OCI-LY7 (cell line): Measurements from ENCODE around the gene PKIB. TPM values are rescaled to one million over a fixed set of nuclear protein-coding genes. Genes with fewer than 3 reads are reported as not detected.

Experiments used
- BruUV-seq: library from RNA; stranded (reverse); fragments of 400-500 nt; replicated peaks from 2 replicates; lab custom pipeline; 2021; lab: Mats Ljungman, UMichigan
- CTCF ChIA-PET: fragments of 300-600 bp; sonication (Branson Sonifier 250); formaldehyde crosslinking; loops from one replicate; lab custom pipeline; 2022; ENCODE audit warnings: antibody characterized with exemption; ENCODE audit not compliant: unreplicated experiment; lab: Charles Lee
- POLR2A ChIA-PET: fragments of 300-600 bp; sonication (Branson Sonifier 250); formaldehyde crosslinking; loops from one replicate; lab custom pipeline; 2022; ENCODE audit warnings: antibody characterized with exemption; lab: Charles Lee
- DNase-seq: peaks from one replicate; pipeline ENCODE4 v3.0.0-alpha.2; 2015; ENCODE audit warnings: low spot score
- H2AFZ ChIP-seq: fragments of 200-600 bp; sonication (generic), shearing (Covaris generic); 2 replicates; pipeline ENCODE4 v1.6.1; 2014; ENCODE audit warnings: mild to moderate bottlenecking, antibody characterized with exemption, low read length, moderate library complexity
- H3K27ac ChIP-seq: fragments of 200-600 bp; sonication (generic); 2 replicates; pipeline ENCODE4 v1.5.1; 2014; ENCODE audit warnings: mixed run types, low read depth, mild to moderate bottlenecking, moderate library complexity, low read length, inconsistent platforms; ENCODE audit not compliant: poor library complexity, severe bottlenecking
- H3K36me3 ChIP-seq: fragments of 200-600 bp; sonication (generic); 2 replicates; pipeline ENCODE4 v1.6.1; 2014; ENCODE audit warnings: mild to moderate bottlenecking, antibody characterized with exemption, low read length, moderate library complexity, mixed read lengths; ENCODE audit not compliant: insufficient read depth
- H3K4me1 ChIP-seq: fragments of 200-600 bp; sonication (generic); 2 replicates; pipeline ENCODE4 v1.5.1; 2014; ENCODE audit warnings: mild to moderate bottlenecking, low read length; ENCODE audit not compliant: insufficient read depth, poor library complexity, severe bottlenecking
- H3K4me2 ChIP-seq: fragments of 200-600 bp; sonication (generic); 2 replicates; pipeline ENCODE4 v1.6.1; 2014; ENCODE audit warnings: mild to moderate bottlenecking, low read length
- H3K4me3 ChIP-seq: fragments of 200-600 bp; sonication (generic); 2 replicates; pipeline ENCODE4 v1.5.1; 2014; ENCODE audit warnings: mild to moderate bottlenecking, low read depth, low read length; ENCODE audit not compliant: poor library complexity, severe bottlenecking
- H3K79me2 ChIP-seq: fragments of 200-600 bp; sonication (generic); 2 replicates; pipeline ENCODE4 v1.6.1; 2016; ENCODE audit warnings: low read depth, mild to moderate bottlenecking, low read length, moderate library complexity, mixed read lengths; ENCODE audit not compliant: insufficient read depth
- H3K9me2 ChIP-seq: fragments of 200-600 bp; sonication (generic); 2 replicates; pipeline ENCODE4 v1.6.1; 2016; ENCODE audit warnings: mild to moderate bottlenecking, low read length, mixed read lengths; ENCODE audit not compliant: insufficient read depth
- H3K9me3 ChIP-seq: fragments of 200-600 bp; sonication (generic); 2 replicates; pipeline ENCODE4 v1.6.1; 2014; ENCODE audit warnings: mild to moderate bottlenecking, mixed run types, low read length, mixed read lengths
- H4K20me1 ChIP-seq: fragments of 200-600 bp; sonication (generic); 2 replicates; pipeline ENCODE4 v1.6.1; 2014; ENCODE audit warnings: mild to moderate bottlenecking, antibody characterized with exemption, low read length, moderate library complexity, mixed read lengths; ENCODE audit not compliant: insufficient read depth
- EZH2phosphoT487 ChIP-seq: fragments of 200-600 bp; sonication (generic); IDR thresholded peaks from 2 replicates; pipeline ENCODE4 v1.6.1; 2018; ENCODE audit warnings: low read depth, borderline replicate concordance, mild to moderate bottlenecking, mixed run types, antibody characterized with exemption, low read length, moderate library complexity, mixed read lengths
- intact Hi-C: fragments of 100-400 bp; cut with micrococcal nuclease; formaldehyde crosslinking; loops from one replicate; pipeline ENCODE4 v1.10.0; 2022; ENCODE audit not compliant: unreplicated experiment
- total RNA-seq, 2 experiments: library from RNA; depleted of rRNA in 1 of 2; stranded (reverse); fragments of >200 nt in 1 of 2; shearing (Covaris generic) in 1 of 2; gene quantifications; 2 replicates each; pipeline ENCODE4 v1.2.3, GENCODE V29; 2014 to 2022
- TF ChIP-seq, protein P1 (sequence below): fragments of 200-600 bp; sonication (generic); conservative IDR thresholded peaks from 2 replicates; pipeline ENCODE4 v1.5.1; 2014; ENCODE audit warnings: mild to moderate bottlenecking, antibody characterized with exemption, low read length, moderate library complexity, mixed read lengths

The PKIB gene
- total RNA-seq, 2 experiments from 2014 or later = 0.46 TPM; not detected in 1

DNA sequence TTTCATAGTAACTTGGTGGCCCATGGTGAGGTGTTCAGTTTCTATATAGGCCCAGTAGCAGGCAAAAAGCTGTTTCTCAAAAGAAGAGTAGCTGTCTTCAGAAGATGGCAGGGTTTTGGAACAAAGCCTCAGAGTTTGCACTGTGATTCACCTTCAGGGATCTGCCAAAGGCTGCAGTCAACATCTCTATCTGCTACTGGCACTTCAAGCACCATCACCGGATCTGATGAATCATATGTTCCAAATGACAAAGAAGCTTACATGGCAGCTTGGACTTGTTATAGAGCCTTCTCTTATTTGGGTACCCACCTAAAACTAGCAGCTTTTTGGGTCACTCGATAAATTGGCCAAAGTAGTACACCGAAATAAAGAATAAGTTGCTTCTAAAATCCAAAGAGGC lies 39.5 kb downstream of the PKIB start:
- Histone ChIP-seq H3K27ac (no peak overlapping the region), H3K4me2 (no peak overlapping the region), H3K79me2 (no peaks in the 10 kb centered on the region), H3K4me1 (no peaks in the 10 kb centered on the region), H2AFZ (no peak overlapping the region), H3K9me2 (no peaks in the 10 kb centered on the region), H3K9me3 (no peaks in the 10 kb centered on the region), H3K36me3 (no peaks in the 10 kb centered on the region), H4K20me1 (no peaks in the 10 kb centered on the region), H3K4me3 (no peak overlapping the region)
- DNase-seq = no peak
- CTCF ChIA-PET = no interaction called here
- POLR2A ChIA-PET = no interaction called here
- TF ChIP-seq EZH2phosphoT487 = no peak
- TF ChIP-seq, protein P1, sequence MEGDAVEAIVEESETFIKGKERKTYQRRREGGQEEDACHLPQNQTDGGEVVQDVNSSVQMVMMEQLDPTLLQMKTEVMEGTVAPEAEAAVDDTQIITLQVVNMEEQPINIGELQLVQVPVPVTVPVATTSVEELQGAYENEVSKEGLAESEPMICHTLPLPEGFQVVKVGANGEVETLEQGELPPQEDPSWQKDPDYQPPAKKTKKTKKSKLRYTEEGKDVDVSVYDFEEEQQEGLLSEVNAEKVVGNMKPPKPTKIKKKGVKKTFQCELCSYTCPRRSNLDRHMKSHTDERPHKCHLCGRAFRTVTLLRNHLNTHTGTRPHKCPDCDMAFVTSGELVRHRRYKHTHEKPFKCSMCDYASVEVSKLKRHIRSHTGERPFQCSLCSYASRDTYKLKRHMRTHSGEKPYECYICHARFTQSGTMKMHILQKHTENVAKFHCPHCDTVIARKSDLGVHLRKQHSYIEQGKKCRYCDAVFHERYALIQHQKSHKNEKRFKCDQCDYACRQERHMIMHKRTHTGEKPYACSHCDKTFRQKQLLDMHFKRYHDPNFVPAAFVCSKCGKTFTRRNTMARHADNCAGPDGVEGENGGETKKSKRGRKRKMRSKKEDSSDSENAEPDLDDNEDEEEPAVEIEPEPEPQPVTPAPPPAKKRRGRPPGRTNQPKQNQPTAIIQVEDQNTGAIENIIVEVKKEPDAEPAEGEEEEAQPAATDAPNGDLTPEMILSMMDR = no peak
- intact Hi-C loops = no loop called here
- no TSS peak for BruUV-seq

DNA sequence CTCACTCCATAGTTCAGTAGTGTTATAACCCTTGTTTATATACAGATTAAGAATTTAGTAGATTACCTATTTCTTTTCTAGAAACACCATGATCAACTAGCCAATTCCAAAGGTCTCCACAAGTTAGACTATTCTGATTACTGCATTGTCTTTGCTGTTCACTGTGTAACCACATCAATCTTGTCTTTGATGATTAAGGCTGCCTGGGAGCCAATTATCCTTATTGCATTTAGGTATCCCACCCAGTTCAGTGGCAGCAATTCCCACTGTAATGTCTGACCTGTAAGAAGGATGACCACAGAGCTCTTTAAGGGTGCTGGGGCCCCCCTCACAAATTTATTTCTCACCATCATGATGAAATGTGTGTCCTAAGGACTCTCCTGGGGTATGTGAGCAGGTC lies 40.2 kb downstream of the PKIB start:
- CTCF ChIA-PET = no interaction called here
- POLR2A ChIA-PET = no interaction called here
- no peak for DNase-seq
- Histone ChIP-seq H3K4me3 (no peak overlapping the region), H4K20me1 (no peaks in the 10 kb centered on the region), H3K9me2 (no peaks in the 10 kb centered on the region), H3K4me1 (no peaks in the 10 kb centered on the region), H3K9me3 (no peaks in the 10 kb centered on the region), H3K36me3 (no peaks in the 10 kb centered on the region), H3K4me2 (no peak overlapping the region), H2AFZ (no peak overlapping the region), H3K79me2 (no peaks in the 10 kb centered on the region), H3K27ac (no peak overlapping the region)
- BruUV-seq = no TSS peak
- TF ChIP-seq, protein P1 = no peak
- TF ChIP-seq EZH2phosphoT487 = no peak
- intact Hi-C loops = no loop called here

GRCh38 chr6:122651031-122651430 lies 40.8 kb downstream of the PKIB start:
- no peak overlapping the region for H3K27ac ChIP-seq
- no peaks in the 10 kb centered on the region for H3K79me2 ChIP-seq
- H3K36me3 ChIP-seq = no peaks in the 10 kb centered on the region
- DNase-seq = no peak
- H3K9me3 ChIP-seq = no peaks in the 10 kb centered on the region
- TF ChIP-seq, protein P1 = no peak
- TF ChIP-seq EZH2phosphoT487 = no peak
- H3K4me3 ChIP-seq = no peak overlapping the region
- no peak overlapping the region for H3K4me2 ChIP-seq
- intact Hi-C loops = no loop called here
- BruUV-seq = no TSS peak
- H3K4me1 ChIP-seq = no peaks in the 10 kb centered on the region
- ChIA-PET CTCF (no interaction called here), POLR2A (interaction anchor here (0.7 kb wide), 1 partner anchor 11 kb away, joined by 3 read pairs; no protein-coding TSS in a partner anchor)
- H2AFZ ChIP-seq = no peak overlapping the region
- H3K9me2 ChIP-seq = no peaks in the 10 kb centered on the region
- no peaks in the 10 kb centered on the region for H4K20me1 ChIP-seq
